HAP-1 (cell line): Measurements from ENCODE around the gene PODXL2.

Experiments
- DNase-seq, 2 experiments: peaks; one replicate each; pipeline ENCODE4 v3.0.0-alpha.2; 2016 to 2020; ENCODE audit warnings: low spot score in 2 of 2
- H3K27me3 ChIP-seq: fragments of 250-450 bp; sonication (Bioruptor Pico); 2 replicates; pipeline ENCODE4 v1.5.1; 2020; ENCODE audit warnings: low read depth, mild to moderate bottlenecking, moderate library complexity
- H3K36me3 ChIP-seq: fragments of 250-450 bp; sonication (Bioruptor Pico); replicated peaks from 2 replicates; pipeline ENCODE4 v1.5.1; 2020; ENCODE audit warnings: mild to moderate bottlenecking
- H3K4me1 ChIP-seq: fragments of 250-450 bp; sonication (Bioruptor Pico); 2 replicates; pipeline ENCODE4 v1.5.1; 2020; ENCODE audit warnings: mild to moderate bottlenecking
- H3K4me3 ChIP-seq: fragments of 250-450 bp; sonication (Bioruptor Pico); 2 replicates; pipeline ENCODE4 v1.5.1; 2020; ENCODE audit warnings: mild to moderate bottlenecking, moderate library complexity
- H3K9me3 ChIP-seq: fragments of 250-450 bp; sonication (Bioruptor Pico); 2 replicates; pipeline ENCODE4 v1.5.1; 2020; ENCODE audit warnings: mild to moderate bottlenecking, moderate library complexity
- in situ Hi-C: fragments of 300-500 bp; cut with MboI; formaldehyde crosslinking; loops from 3 replicates; pipeline ENCODE4 v1.14.3; 2020; ENCODE audit warnings: low sequenced_read_pairs, inconsistent platforms, mixed read lengths

PODXL2 gene

GRCh38 chr3:127628788-127629466, at the start of gene PODXL2:
TSS of gene PODXL2 (plus strand) at chr3:127629185. CDS start at chr3:127629220, 35 bp downstream.
- DNase-seq = peak; percentile 41 to 76
- Histone ChIP-seq H3K27me3 (peaks cover 10% of the 10 kb centered on the region), H3K4me3 (peak within 1 kb of the TSS; percentile 34), H3K36me3 (no peaks in the 10 kb centered on the region), H3K9me3 (peaks cover 3% of the 10 kb centered on the region; the same call in 1 of the 2 replicates), H3K4me1 (peaks cover 17% of the 10 kb centered on the region)
- in situ Hi-C loops = no loop called here

GRCh38 chr3:127580327-127581060, 48.5 kb upstream of the PODXL2 start:
- in situ Hi-C loops = no loop called here
- no peaks in the 10 kb centered on the region for H3K27me3 ChIP-seq
- H3K4me1 ChIP-seq = no peaks in the 10 kb centered on the region
- no peak for DNase-seq
- H3K4me3 ChIP-seq = no peak overlapping the region
- no peaks in the 10 kb centered on the region for H3K36me3 ChIP-seq
- H3K9me3 ChIP-seq = no peaks in the 10 kb centered on the region

- Histone ChIP-seq H3K36me3 (peaks cover 5% of the 10 kb centered on the region), H3K27me3 (no peaks in the 10 kb centered on the region), H3K9me3 (no peaks in the 10 kb centered on the region), H3K4me1 (peaks cover 4% of the 10 kb centered on the region), H3K4me3 (no peak overlapping the region)
- in situ Hi-C loops = no loop called here
- no peak for DNase-seq
Measured at GRCh38 chr3:127584734-127585133, 44.3 kb upstream of the PODXL2 start.

- Histone ChIP-seq H3K4me1 (peaks cover 4% of the 10 kb centered on the region), H3K27me3 (no peaks in the 10 kb centered on the region), H3K36me3 (peaks cover 5% of the 10 kb centered on the region), H3K9me3 (no peaks in the 10 kb centered on the region), H3K4me3 (no peak overlapping the region)
- in situ Hi-C loops = no loop called here
- DNase-seq = no peak
Measured at GRCh38 chr3:127585163-127585812, 43.7 kb upstream of the PODXL2 start.

DNA sequence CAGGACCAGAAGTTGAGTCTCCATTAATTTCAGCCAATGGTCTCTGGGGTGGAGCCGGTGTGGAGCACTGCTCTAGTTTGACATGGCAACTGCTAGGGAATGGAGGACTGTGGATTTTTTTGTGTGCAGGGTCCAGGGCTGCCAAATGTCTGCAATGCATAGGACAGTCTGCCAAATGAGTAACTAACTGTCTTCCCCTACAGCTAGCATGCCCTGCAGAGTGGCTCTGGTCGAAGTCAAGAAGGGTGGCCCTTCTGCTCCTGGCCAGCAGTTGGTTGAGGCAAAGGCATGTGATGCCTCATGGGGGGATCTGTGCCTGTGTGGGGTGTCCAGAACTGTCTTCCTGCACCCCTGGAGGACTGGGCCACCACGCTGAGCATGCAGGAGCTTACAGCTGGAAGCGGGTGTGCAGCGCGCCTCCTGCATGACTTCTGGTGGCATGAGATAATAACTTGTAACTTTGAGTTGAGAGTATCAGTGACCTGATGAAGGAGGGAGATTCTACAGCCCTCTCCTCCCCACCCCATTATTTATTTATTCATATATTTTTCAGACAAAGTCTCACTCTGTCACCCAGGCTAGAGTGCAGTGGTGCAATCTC, 43.1 kb upstream of the PODXL2 start:
- Histone ChIP-seq H3K9me3 (no peaks in the 10 kb centered on the region), H3K4me3 (no peak overlapping the region), H3K4me1 (peaks cover 4% of the 10 kb centered on the region), H3K36me3 (peaks cover 5% of the 10 kb centered on the region), H3K27me3 (no peaks in the 10 kb centered on the region)
- in situ Hi-C loops = no loop called here
- DNase-seq = no peak

GRCh38 chr3:127587876-127588275, 41.1 kb upstream of the PODXL2 start:
- Histone ChIP-seq H3K4me1 (peaks cover 14% of the 10 kb centered on the region), H3K27me3 (no peaks in the 10 kb centered on the region), H3K4me3 (no peak overlapping the region), H3K36me3 (peaks cover 5% of the 10 kb centered on the region), H3K9me3 (no peaks in the 10 kb centered on the region)
- in situ Hi-C loops = no loop called here
- no peak for DNase-seq

DNA sequence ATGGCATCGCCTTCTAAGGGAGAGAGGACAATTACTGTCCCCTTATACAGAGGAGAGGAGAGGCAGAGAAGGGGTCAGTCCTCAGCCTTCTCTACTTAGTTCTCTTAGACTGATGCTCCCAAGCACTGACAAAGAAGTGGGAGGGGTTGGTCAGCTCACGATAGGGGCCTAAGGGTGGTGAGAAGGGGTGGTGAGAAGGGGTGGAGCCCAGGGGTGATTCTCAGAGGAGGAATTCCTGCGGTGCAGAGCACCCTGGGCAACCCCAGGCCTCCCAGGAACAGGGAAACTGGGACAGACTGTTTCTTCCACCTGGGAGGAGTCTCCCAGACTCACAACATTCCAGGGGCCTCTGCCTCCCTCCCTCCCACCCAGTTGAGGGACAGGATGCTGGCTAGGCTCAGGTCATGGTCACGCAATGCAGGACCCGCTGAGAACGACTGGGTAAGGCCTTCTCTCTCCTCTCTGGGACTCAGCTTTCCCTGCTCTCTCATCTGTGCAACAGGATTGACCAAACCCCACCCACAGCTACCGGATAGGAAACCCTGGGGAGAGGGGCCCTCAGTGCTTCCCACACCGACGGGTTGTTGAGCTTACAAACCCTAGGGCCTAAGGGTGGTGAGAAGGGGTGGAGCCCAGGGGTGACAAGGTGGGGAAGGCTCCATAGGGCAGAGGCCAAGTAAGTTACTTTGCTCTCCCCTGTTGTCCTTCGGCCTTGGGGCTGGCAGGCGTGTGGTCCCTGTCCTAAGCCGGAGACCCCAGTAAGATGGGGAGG, 40.0 kb upstream of the PODXL2 start:
- in situ Hi-C loops = no loop called here
- Histone ChIP-seq H3K4me3 (peak overlapping the region; percentile 63), H3K4me1 (peaks cover 14% of the 10 kb centered on the region), H3K9me3 (no peaks in the 10 kb centered on the region), H3K36me3 (peaks cover 5% of the 10 kb centered on the region), H3K27me3 (no peaks in the 10 kb centered on the region)
- DNase-seq = peak; percentile 20 to 70

DNA sequence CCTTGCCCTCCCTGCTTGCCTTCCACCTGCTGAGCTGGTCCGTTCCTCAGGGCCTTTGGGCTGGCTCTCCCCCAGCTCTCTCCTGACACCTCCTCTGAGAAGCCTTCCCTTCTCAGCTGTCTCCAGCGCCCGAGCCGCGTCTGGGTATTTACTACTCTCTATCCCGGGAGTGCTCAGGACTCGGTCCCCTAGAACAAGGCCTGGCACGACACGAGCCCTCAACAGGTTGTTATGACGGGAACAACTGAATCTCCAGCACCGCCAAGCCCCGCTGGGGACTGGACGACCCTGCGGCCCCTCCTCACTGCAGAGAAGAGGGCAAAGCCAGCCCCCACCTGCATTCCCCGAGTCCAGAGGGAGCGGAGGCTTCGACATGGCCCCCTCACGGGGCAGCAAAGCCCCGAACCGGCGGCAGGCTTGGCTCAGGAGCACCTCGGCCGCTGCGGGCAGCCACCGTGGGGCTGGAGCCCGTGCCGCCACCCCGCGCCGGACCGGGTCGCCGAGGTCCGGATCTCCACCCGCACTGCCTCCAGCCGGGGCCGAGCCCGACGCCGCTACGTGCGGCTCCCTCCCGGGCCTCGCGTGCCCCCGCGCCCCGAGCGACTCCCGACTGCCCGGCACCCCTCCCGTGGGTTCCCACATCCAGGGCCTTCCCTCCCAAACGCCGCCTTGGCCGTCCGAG, 39.2 kb upstream of the PODXL2 start:
- H3K9me3 ChIP-seq = no peaks in the 10 kb centered on the region
- peak overlapping the region; percentile 63 for H3K4me3 ChIP-seq
- peaks cover 14% of the 10 kb centered on the region for H3K4me1 ChIP-seq
- no peaks in the 10 kb centered on the region for H3K27me3 ChIP-seq
- H3K36me3 ChIP-seq = peaks cover 5% of the 10 kb centered on the region
- peak in 1 of 2 experiments; percentile 29 for DNase-seq
- in situ Hi-C loops = no loop called here

GRCh38 chr3:127590282-127590592, 38.7 kb upstream of the PODXL2 start:
- in situ Hi-C loops = no loop called here
- peak overlapping the region; percentile 63 for H3K4me3 ChIP-seq
- peaks cover 5% of the 10 kb centered on the region for H3K36me3 ChIP-seq
- H3K27me3 ChIP-seq = no peaks in the 10 kb centered on the region
- peaks cover 14% of the 10 kb centered on the region for H3K4me1 ChIP-seq
- DNase-seq = peak in 1 of 2 experiments; percentile 33
- H3K9me3 ChIP-seq = no peaks in the 10 kb centered on the region

GRCh38 chr3:127590593-127591465, 38.2 kb upstream of the PODXL2 start, which contains the start of gene TPRA1:
TSS of gene TPRA1 (minus strand) at chr3:127590733. CDS start at chr3:127580146, 10,587 bp downstream.
- H3K27me3 ChIP-seq = no peaks in the 10 kb centered on the region
- peak within 1 kb of the TSS; percentile 63 for H3K4me3 ChIP-seq
- DNase-seq = peak; percentile 94 to 97
- in situ Hi-C loops = no loop called here
- H3K36me3 ChIP-seq = peaks cover 5% of the 10 kb centered on the region
- H3K4me1 ChIP-seq = peaks cover 14% of the 10 kb centered on the region
- no peaks in the 10 kb centered on the region for H3K9me3 ChIP-seq

DNA sequence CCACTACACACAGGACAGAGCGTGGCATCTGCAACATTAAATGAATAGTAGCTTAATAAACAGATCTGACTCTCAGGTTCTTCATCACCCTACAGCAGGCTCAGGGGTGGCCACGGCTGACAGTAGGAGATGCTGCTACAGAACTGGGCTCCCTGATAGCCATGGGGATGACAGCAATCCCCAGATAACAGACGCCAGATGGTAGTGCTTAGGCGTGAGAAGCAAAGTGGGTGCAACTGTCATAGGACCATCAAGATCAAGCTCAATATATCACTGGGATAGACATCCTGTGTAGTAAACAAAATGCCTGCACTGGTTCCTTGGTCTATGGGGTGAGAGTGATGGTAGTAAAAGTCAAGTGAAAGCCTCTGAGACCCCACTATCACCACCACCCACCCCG, 35.8 kb upstream of the PODXL2 start:
- DNase-seq = no peak
- in situ Hi-C loops = no loop called here
- Histone ChIP-seq H3K27me3 (no peaks in the 10 kb centered on the region), H3K4me3 (no peak overlapping the region), H3K4me1 (peaks cover 14% of the 10 kb centered on the region), H3K36me3 (no peaks in the 10 kb centered on the region; the same call in 1 of the 2 replicates), H3K9me3 (no peaks in the 10 kb centered on the region)

- Histone ChIP-seq H3K4me3 (no peak overlapping the region), H3K4me1 (peaks cover 25% of the 10 kb centered on the region), H3K9me3 (no peaks in the 10 kb centered on the region), H3K27me3 (no peaks in the 10 kb centered on the region), H3K36me3 (peaks cover 17% of the 10 kb centered on the region)
- in situ Hi-C loops = no loop called here
- DNase-seq = no peak
Measured at GRCh38 chr3:127595303-127595702, 33.7 kb upstream of the PODXL2 start.
